Measurements from ENCODE around the gene ATP2B2.

- TF ChIP-seq CTCF (IDR thresholded peaks at IDR 0.05) = no peak
- no peak for TF ChIP-seq POLR2A (IDR thresholded peaks at IDR 0.05)
Measured at GRCh38 chr3:10405816-10406215, 99.6 kb downstream of the ATP2B2 start.

All from uterus (tissue), 2 donors.